H1 (cell line): ENCODE results near the gene LMBR1. TPM values are rescaled to one million over a fixed set of nuclear protein-coding genes. Genes with fewer than 3 reads are reported as not detected.

Experiments
- BACH1 ChIP-seq: IDR thresholded peaks from 2 replicates; pipeline ENCODE4 v1.6.1; 2012; ENCODE audit warnings: low read length, improper control_type of control experiment
- BCL11A ChIP-seq, 2 experiments: IDR thresholded peaks; one replicate each; pipeline ENCODE4 v1.6.1; 2011; ENCODE audit warnings: low read depth in 2 of 2, low read length in 2 of 2, mild to moderate bottlenecking in 2 of 2
- CHD2 ChIP-seq: IDR thresholded peaks from 2 replicates; pipeline ENCODE4 v1.6.1; 2012; ENCODE audit warnings: low read length, improper control_type of control experiment
- FOSL1 ChIP-seq: IDR thresholded peaks from 2 replicates; pipeline ENCODE4 v1.6.1; 2011; ENCODE audit warnings: mild to moderate bottlenecking, low read depth, low read length, moderate library complexity; ENCODE audit not compliant: insufficient read depth
- HDAC6 ChIP-seq: IDR thresholded peaks from one replicate; pipeline ENCODE4 v1.7.1; 2012; ENCODE audit warnings: low read depth, mild to moderate bottlenecking, inconsistent platforms, low read length, moderate library complexity
- JUND ChIP-seq: IDR thresholded peaks from 2 replicates; pipeline ENCODE4 v1.6.1; 2011; ENCODE audit warnings: mild to moderate bottlenecking, improper control_type of control experiment, low read length
- KDM1A ChIP-seq: fragments of 200-600, 300-600 bp; sonication (generic); IDR thresholded peaks from 2 replicates; pipeline ENCODE4 v1.7.1; 2016; ENCODE audit warnings: mild to moderate bottlenecking, low read length, borderline replicate concordance
- KDM5A ChIP-seq: fragments of 200-600 bp; IDR thresholded peaks from 2 replicates; pipeline ENCODE4 v1.7.1; 2012; ENCODE audit warnings: mild to moderate bottlenecking, low read length, inconsistent platforms, mixed read lengths
- SIRT6 ChIP-seq: IDR thresholded peaks from one replicate; pipeline ENCODE4 v1.7.1; 2012; ENCODE audit warnings: low read length, inconsistent platforms
- SIX5 ChIP-seq: IDR thresholded peaks from 2 replicates; pipeline ENCODE4 v1.6.1; 2011; ENCODE audit warnings: mild to moderate bottlenecking, low read depth, low read length
- SP1 ChIP-seq: IDR thresholded peaks from 2 replicates; pipeline ENCODE4 v1.6.1; 2011; ENCODE audit warnings: low read depth, low read length
- TCF12 ChIP-seq: IDR thresholded peaks from 2 replicates; pipeline ENCODE4 v1.6.1; 2011; ENCODE audit warnings: low read depth, mild to moderate bottlenecking, low read length
- polyA plus RNA-seq, 7 experiments: library from polyadenylated mRNA; depleted of rRNA in 3 of 7; stranded (reverse) in 5 of 7; unstranded in 2 of 7; fragments of >200 nt in 5 of 7; fragments of 200-250 nt in 2 of 7; gene quantifications; 1 replicate in 5 of 7; 2 replicates in 1 of 7; 4 replicates in 1 of 7; pipeline versions ENCODE4 v1.2.1 to v1.2.3, GENCODE V29; 2011 to 2013; ENCODE audit warnings: missing spikeins in 2 of 7, mixed read lengths in 2 of 7
- total RNA-seq: library from RNA; stranded (reverse); fragmentation: NEBNext Ultra II Directional; extraction: Animal tissue kit (Norgen Biotek cat#: 25700); gene quantifications from 2 replicates; pipeline ENCODE4 v1.2.1, GENCODE V29; 2021

The LMBR1 gene
- total and polyA plus RNA-seq, 2 of the 8 experiments (the other 6 are each of a cell fraction or from before 2014, with no cell fraction given), result 15.1 to 70.4 TPM

DNA sequence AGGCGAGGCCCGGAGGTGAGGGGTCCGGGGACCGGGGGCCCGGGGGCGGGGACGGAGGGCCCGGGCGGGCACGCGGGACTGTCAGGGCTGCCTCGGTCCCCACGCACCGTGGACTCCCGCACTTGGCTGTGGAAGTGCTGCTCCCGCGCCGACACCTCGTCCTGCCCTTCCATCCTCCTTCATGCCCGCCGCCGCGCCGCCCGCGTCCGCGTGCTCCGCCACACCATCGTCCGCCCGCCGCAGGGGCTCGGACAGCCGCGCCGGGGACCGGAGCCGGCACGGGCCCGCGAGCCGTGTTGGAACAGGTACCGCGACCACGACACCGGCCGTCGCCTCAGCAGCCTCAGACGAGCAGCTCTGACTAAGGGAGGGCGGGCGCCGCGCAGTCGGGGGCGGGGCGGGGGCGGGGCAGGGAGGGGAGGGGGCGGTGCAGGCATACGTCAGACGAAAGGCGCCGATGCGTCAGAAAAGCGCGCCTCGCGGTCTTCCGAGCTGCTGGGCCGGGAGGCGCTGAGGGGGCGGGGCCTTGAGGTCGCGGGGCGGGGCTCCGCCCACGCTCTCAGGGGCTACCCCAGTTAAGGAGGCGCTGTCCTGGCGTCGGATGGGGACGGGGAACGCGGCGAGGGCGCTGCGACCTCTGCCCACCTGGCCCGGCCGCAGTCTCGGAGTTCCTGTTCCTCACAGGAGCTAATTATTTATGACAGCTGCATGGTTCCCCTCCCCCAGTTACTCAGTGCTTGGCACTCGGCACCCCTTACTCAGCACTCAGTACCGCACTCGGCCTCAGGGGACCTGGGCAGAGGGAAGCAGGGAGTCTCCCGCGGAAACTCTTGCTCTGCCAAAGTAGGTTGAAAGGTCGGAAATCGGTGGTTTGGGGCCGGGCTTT, at the start of gene LMBR1 (continued):
- TF ChIP-seq JUND, result no peak; the same call in 1 of the 2 replicates
- peak; percentile 66; the same call in 1 of the 2 replicates for TF ChIP-seq TCF12
- TF ChIP-seq KDM1A, result no peak
- peak; percentile 74; the same call in 1 of the 2 replicates for TF ChIP-seq SP1
- no peak for TF ChIP-seq KDM5A
- no peak for TF ChIP-seq SIX5
- peak; percentile 82 for TF ChIP-seq BACH1
- no peak for TF ChIP-seq BCL11A (IDR thresholded peaks at IDR 0.05; ENCODE audit: low read depth in 2 of 2, low read length in 2 of 2)
- no peak for TF ChIP-seq SIRT6
- TF ChIP-seq FOSL1, result no peak
- no peak for TF ChIP-seq HDAC6
- peak; percentile 52; the same call in 1 of the 2 replicates for TF ChIP-seq CHD2
